GM20000 (cell line): ENCODE measurements around the gene SLC24A3.
A peak's percentile ranks its signal among the peaks of the same experiment; 100 is the strongest.
"Not testable (repeated sequence)": the region's sequence is repeated elsewhere in the genome, so short reads cannot be mapped to it uniquely, and the experiment has no call there.

Experiments used
- DNase-seq: peaks from one replicate; pipeline ENCODE4 v3.0.0; 2012; ENCODE audit warnings: low spot score
- CTCF ChIP-seq: IDR thresholded peaks from 2 replicates; pipeline ENCODE4 v1.5.1; 2012; ENCODE audit warnings: mild to moderate bottlenecking, control low read depth; ENCODE audit errors: extremely low read depth, missing control alignments

Gene SLC24A3

GRCh38 chr20:19625426-19625825 is 413.0 kb downstream of the SLC24A3 start:
- no peak for DNase-seq
- TF ChIP-seq CTCF: no peak

GRCh38 chr20:19626896-19627295 is 414.5 kb downstream of the SLC24A3 start:
- DNase-seq: no peak
- TF ChIP-seq CTCF: no peak

- peak; percentile 71 for TF ChIP-seq CTCF
- DNase-seq: peak; percentile 72
Observed at GRCh38 chr20:19628570-19629134, 416.2 kb downstream of the SLC24A3 start.

- no peak for DNase-seq
- TF ChIP-seq CTCF: no peak
Observed at GRCh38 chr20:19631410-19631809, 419.0 kb downstream of the SLC24A3 start.

GRCh38 chr20:19633985-19634384 is 421.5 kb downstream of the SLC24A3 start:
- TF ChIP-seq CTCF: no peak
- no peak for DNase-seq

GRCh38 chr20:19639471-19640045 is 427.1 kb downstream of the SLC24A3 start:
- not testable (repeated sequence) for DNase-seq

GRCh38 chr20:19642860-19643259 is 430.4 kb downstream of the SLC24A3 start:
- TF ChIP-seq CTCF: no peak
- no peak for DNase-seq

- TF ChIP-seq CTCF: no peak
- DNase-seq: no peak
Observed at GRCh38 chr20:19644085-19644484, 431.6 kb downstream of the SLC24A3 start.
